A673 (cell line): ENCODE results near the gene AURKAIP1. TPM values are rescaled to one million over a fixed set of nuclear protein-coding genes. Genes with fewer than 3 reads are reported as not detected.

ENCODE experiments used
- BruUV-seq: library from RNA; stranded (reverse); fragments of 400-500 nt; replicated peaks from 2 replicates; lab custom pipeline; 2021; lab: Mats Ljungman, UMichigan
- CTCF ChIA-PET: fragments of 300-600 bp; sonication (Branson Sonifier 250); formaldehyde crosslinking; loops from one replicate; lab custom pipeline; 2022; ENCODE audit warnings: antibody characterized with exemption; lab: Charles Lee
- POLR2A ChIA-PET: fragments of 300-600 bp; sonication (Branson Sonifier 250); formaldehyde crosslinking; loops from one replicate; lab custom pipeline; 2022; ENCODE audit warnings: antibody characterized with exemption; ENCODE audit not compliant: low non-redundant PET; lab: Charles Lee
- DNase-seq: peaks from one replicate; pipeline ENCODE4 v3.0.0-alpha.2; 2015; ENCODE audit warnings: low spot score
- H3K27ac ChIP-seq: fragments of 200-600 bp; sonication (generic); 2 replicates; pipeline ENCODE4 v1.5.1; 2016; ENCODE audit warnings: mixed run types, low read depth, mild to moderate bottlenecking, mixed read lengths, antibody characterized with exemption, low read length; ENCODE audit not compliant: poor library complexity, severe bottlenecking
- H3K27me3 ChIP-seq: fragments of 200-600 bp; sonication (generic); replicated peaks from 2 replicates; pipeline ENCODE4 v1.6.1; 2017; ENCODE audit warnings: mixed run types, low read depth, mild to moderate bottlenecking, mixed read lengths, antibody characterized with exemption, low read length; ENCODE audit not compliant: insufficient read depth, poor library complexity
- H3K36me3 ChIP-seq: fragments of 200-600 bp; sonication (generic); 2 replicates; pipeline ENCODE4 v1.6.1; 2016; ENCODE audit warnings: mixed run types, mild to moderate bottlenecking, mixed read lengths, antibody characterized with exemption, low read length; ENCODE audit not compliant: insufficient read depth, poor library complexity, severe bottlenecking
- H3K4me1 ChIP-seq: fragments of 200-600 bp; sonication (generic); 2 replicates; pipeline ENCODE4 v1.6.1; 2017; ENCODE audit warnings: mixed run types, mild to moderate bottlenecking, mixed read lengths, antibody characterized with exemption, low read length; ENCODE audit not compliant: insufficient read depth, poor library complexity, severe bottlenecking
- H3K4me3 ChIP-seq: fragments of 200-600 bp; sonication (generic); 2 replicates; pipeline ENCODE4 v1.5.1; 2016; ENCODE audit warnings: low read depth, mixed run types, mild to moderate bottlenecking, mixed read lengths, low read length; ENCODE audit not compliant: poor library complexity, severe bottlenecking
- H3K9me3 ChIP-seq: fragments of 200-600 bp; sonication (generic); 2 replicates; pipeline ENCODE4 v1.6.1; 2016; ENCODE audit warnings: mixed run types, low read depth, mild to moderate bottlenecking, mixed read lengths, antibody characterized with exemption, low read length; ENCODE audit not compliant: poor library complexity, severe bottlenecking
- EZH2 ChIP-seq: fragments of 200-600 bp; sonication (generic); IDR thresholded peaks from 2 replicates; pipeline ENCODE4 v1.6.1; 2017; ENCODE audit warnings: borderline replicate concordance, low read depth, mild to moderate bottlenecking, mixed read lengths, antibody characterized with exemption, low read length; ENCODE audit not compliant: poor library complexity, severe bottlenecking
- intact Hi-C: fragments of 100-400 bp; cut with micrococcal nuclease; formaldehyde crosslinking; loops from one replicate; pipeline ENCODE4 v1.10.0; 2022; ENCODE audit not compliant: unreplicated experiment
- total RNA-seq: library from RNA; stranded (reverse); gene quantifications from 2 replicates; pipeline ENCODE4 v1.2.3, GENCODE V29; 2021
- TF ChIP-seq, protein P1 (sequence below): fragments of 300-800, 200-600 bp; sonication (generic); conservative IDR thresholded peaks from 2 replicates; pipeline ENCODE4 v1.5.1; 2017; ENCODE audit warnings: low read depth, mild to moderate bottlenecking, antibody characterized with exemption, low read length, moderate library complexity, mixed read lengths

Gene AURKAIP1
- total RNA-seq, 1 experiment from 2014 or later, result 172 TPM

DNA sequence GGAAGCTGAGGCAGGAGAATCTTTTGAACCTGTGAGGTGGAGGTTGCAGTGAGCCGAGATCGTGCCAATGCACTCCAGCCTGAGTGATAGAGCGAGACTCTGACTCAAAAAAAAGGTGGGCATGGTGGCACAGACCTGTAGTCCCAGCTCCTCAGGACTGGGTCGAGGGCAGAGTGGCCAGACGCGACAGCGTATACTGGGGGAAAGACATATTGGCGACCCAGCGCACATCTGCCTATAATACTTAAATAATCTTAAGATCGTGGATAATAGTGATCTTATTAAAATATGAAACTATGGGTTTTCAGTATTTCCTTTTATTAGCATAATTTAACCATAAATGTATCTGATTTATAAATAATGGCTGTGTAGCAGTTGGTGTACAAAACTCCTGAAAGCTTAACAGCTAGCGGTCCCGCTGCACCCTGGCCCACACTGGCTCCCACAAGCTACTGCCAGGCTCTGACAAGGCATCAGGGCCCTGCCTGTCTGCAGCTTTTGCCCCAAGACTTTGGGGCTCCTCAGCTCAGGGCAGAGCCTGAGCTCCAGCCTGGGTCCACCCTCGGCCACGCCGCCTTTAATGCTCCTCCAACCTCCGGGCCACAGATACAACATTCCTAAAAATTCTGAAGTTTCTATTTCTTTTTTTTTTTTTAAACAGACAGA is 2.7 kb upstream of the AURKAIP1 start:
- H3K36me3 ChIP-seq, result no peaks in the 10 kb centered on the region
- DNase-seq, result no peak
- ChIA-PET CTCF (interaction anchor here (0.6 kb wide), 1 partner anchor 25 kb away, joined by 3 read pairs; no protein-coding TSS in a partner anchor), POLR2A (interaction anchor here (0.6 kb wide), 1 partner anchor 253 kb away, joined by 5 read pairs; no protein-coding TSS in a partner anchor)
- H3K27me3 ChIP-seq, result no peaks in the 10 kb centered on the region
- intact Hi-C loops, result loop anchor here (10.0 kb wide), 1 partner anchor 263 kb away; the partner anchor contains the start of gene C1orf159
- H3K27ac ChIP-seq, result no peak overlapping the region
- no peaks in the 10 kb centered on the region for H3K9me3 ChIP-seq
- BruUV-seq, result no TSS peak
- peaks cover 10% of the 10 kb centered on the region for H3K4me1 ChIP-seq
- TF ChIP-seq, protein P1, sequence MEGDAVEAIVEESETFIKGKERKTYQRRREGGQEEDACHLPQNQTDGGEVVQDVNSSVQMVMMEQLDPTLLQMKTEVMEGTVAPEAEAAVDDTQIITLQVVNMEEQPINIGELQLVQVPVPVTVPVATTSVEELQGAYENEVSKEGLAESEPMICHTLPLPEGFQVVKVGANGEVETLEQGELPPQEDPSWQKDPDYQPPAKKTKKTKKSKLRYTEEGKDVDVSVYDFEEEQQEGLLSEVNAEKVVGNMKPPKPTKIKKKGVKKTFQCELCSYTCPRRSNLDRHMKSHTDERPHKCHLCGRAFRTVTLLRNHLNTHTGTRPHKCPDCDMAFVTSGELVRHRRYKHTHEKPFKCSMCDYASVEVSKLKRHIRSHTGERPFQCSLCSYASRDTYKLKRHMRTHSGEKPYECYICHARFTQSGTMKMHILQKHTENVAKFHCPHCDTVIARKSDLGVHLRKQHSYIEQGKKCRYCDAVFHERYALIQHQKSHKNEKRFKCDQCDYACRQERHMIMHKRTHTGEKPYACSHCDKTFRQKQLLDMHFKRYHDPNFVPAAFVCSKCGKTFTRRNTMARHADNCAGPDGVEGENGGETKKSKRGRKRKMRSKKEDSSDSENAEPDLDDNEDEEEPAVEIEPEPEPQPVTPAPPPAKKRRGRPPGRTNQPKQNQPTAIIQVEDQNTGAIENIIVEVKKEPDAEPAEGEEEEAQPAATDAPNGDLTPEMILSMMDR, result no peak
- no peak for TF ChIP-seq EZH2
- no peak overlapping the region for H3K4me3 ChIP-seq

- Histone ChIP-seq H3K36me3 (no peaks in the 10 kb centered on the region), H3K9me3 (no peaks in the 10 kb centered on the region), H3K27ac (no peak overlapping the region), H3K4me1 (peaks cover 10% of the 10 kb centered on the region), H3K27me3 (no peaks in the 10 kb centered on the region), H3K4me3 (no peak overlapping the region)
- intact Hi-C loops, result loop anchor here (10.0 kb wide), 1 partner anchor 262 kb away; the partner anchor contains the start of gene C1orf159
- ChIA-PET POLR2A (no interaction called here), CTCF (no interaction called here)
- DNase-seq, result no peak
- no peak for TF ChIP-seq EZH2
- TF ChIP-seq, protein P1, result no peak
- BruUV-seq, result no TSS peak
Measured at GRCh38 chr1:1376551-1377226, 1.7 kb upstream of the AURKAIP1 start.

DNA sequence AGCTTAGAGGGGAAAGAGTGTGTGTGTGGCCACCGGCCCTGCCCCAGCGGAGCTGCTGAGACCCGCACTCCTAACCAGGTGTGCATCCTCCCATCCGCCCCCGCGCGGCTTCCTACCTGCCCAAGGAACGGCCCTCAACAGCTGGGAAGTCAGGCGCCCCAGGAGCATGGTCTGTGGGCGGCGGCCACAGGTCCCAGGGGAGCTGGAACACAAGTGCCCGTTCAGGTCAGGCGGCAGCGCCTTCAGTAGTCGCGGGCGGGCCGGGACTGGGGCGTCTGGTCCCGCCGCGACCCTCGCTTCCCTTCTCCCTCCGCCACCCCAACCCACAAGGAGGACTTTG is 448 bp downstream of the AURKAIP1 start:
- Histone ChIP-seq H3K4me1 (peaks cover 10% of the 10 kb centered on the region), H3K9me3 (no peaks in the 10 kb centered on the region), H3K4me3 (peak overlapping the region; percentile 98), H3K36me3 (no peaks in the 10 kb centered on the region), H3K27ac (peak overlapping the region; percentile 93), H3K27me3 (no peaks in the 10 kb centered on the region)
- no peak for DNase-seq
- intact Hi-C loops, result loop anchor here (10.0 kb wide), 1 partner anchor 260 kb away; the partner anchor contains the start of gene C1orf159
- CTCF ChIA-PET, result interaction anchor here (1.2 kb wide), 1 partner anchor 25 kb away, joined by 4 read pairs; no protein-coding TSS in a partner anchor
- BruUV-seq, result no TSS peak
- POLR2A ChIA-PET, result no interaction called here
- TF ChIP-seq EZH2, result no peak
- TF ChIP-seq, protein P1, result no peak
